Hematopoietic multipotent progenitor cell (in vitro differentiated cells): Measurements from ENCODE around the gene CYP2A6. TPM values are rescaled to one million over a fixed set of nuclear protein-coding genes. Genes with fewer than 3 reads are reported as not detected.
A peak's percentile ranks its signal among the peaks of the same experiment; 100 is the strongest.
"Not testable (repeated sequence)": the region's sequence is repeated elsewhere in the genome, so short reads cannot be mapped to it uniquely, and the experiment has no call there.

Source experiments
- DNase-seq, 3 donors: peaks; one replicate each; pipeline ENCODE4 v3.0.0-alpha.2; 2011 to 2015; ENCODE audit warnings: low read depth in 2 of 3, low spot score in 2 of 3
- total RNA-seq: library from RNA; depleted of rRNA; stranded (reverse); fragments of >200 nt; gene quantifications from one replicate; pipeline ENCODE4 v1.2.3, GENCODE V29; 2012

The CYP2A6 gene
- total RNA-seq, 1 donor: not detected

DNA sequence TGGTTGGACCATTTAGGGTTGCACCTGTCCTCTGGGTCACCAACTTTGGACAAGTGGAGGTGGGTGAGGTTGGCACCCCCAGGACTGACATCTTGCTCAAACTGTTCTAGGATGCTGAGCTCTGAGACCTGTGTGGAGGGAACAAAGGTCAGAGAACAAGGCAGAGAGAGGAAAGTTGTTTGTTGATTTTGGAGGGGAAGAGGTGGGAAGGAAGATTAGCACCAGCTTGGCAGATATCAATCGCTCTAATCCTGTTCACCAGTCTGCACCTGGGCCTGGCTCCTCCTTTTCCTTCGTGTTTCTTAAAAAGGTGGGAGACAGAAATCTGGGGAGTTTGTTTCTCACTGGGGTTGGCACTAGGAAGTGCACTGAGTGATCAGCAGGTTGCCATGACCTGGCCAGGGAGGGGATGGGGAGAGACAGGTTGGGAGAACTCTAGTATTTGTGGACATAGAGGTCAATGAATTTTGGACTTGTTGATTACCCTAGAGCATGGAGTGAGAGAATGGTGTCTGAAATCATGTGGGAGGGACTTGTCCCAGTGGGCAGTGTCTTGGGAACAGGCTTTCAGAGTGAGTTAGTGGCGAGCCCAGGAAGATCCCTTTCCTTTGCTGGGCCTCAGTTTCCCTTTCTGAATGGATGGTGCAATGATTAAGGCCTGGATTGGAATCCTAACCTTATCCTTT is 2.4 kb upstream of the CYP2A6 start:
- not testable (repeated sequence) for DNase-seq

DNA sequence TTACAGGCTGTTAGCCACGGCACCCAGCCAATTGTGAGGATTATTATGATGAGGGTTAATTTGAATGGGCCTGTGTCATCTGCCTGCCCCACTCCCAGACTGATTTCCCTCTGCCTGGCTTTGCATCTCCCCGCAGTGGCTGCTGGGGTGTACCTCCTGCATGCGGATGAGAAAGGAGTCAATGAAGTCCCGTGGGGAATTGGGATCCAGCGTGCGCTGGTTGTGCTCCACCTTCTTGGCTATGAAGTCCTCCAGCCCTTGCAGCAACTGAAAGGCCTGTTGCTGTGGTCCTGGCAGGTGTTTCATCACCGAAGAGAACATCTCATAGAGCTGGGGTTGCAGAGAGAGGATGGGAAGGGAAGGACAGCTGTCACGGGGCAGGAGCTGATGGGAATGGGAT is 3.5 kb downstream of the CYP2A6 start:
- DNase-seq: not testable (repeated sequence)

DNA sequence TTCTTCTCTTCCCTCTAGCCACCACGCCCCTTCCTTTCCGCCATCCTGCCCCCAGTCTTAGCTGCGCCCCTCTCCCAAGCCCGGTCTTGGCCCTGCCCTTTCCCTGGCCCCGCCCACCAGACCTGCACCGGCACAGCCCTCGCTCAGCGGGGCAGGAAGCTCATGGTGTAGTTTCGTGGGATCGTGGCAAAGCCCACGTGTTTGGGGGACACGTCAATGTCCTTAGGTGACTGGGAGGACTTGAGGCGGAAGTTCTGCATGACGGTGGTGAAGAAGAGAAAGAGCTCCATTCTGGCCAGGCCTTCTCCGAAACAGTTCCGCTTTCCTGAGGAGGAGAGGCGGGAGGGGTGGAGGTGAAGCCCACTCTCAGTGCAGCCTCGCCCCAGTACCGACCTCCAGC is 6.6 kb downstream of the CYP2A6 start:
- DNase-seq: peak in 2 of 3 donors; percentile 63 to 84

DNA sequence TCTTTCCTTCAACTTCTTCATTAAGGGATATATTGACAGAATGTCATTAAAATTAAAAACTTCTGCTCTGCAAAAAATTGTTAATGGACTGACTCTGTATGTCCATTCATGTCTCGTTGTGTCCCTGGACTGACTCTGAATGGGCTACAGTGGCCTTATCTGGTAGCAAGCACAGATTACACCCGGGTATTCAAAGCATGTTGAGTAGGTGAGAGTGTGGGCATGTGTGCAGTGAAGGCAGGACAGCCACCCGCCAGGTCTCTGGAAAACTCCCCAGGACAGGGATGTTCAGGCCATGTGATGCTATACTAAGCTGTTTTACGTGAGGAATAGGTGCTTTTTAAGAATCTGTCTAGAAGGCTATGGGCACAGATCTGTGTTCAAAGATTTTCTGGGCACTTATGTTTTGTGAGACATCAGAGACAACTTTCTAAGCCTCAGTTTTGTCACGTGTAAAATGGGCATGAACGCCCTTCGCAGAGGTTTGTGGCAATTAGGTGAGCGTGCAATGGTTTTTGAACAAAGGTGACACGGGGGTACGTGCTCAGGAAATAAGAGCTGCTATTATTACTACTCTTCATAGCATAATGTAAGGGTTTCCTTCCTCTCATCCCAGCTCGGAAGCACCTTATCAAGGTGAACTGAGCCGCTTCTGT is 7.1 kb downstream of the CYP2A6 start:
- not testable (repeated sequence) for DNase-seq

DNA sequence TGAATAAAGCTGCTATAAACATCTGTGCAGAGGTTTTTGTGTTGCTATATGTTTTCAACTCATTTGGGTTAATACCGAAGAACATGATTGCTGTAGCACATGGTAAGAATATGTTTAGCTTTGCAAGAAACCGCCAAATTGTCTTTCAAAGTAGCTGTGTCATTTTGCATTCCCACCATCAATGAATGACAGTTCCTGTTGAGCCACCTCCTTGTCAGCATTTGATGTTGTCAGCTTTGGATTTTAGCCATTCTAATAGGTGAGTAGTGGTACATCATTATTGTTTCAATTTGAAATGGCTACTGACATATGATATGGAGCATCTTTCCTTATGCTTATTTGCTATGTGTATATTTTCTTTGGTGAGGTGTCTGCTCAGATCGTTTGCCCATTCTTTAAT is 8.2 kb downstream of the CYP2A6 start:
- not testable (repeated sequence) for DNase-seq

DNA sequence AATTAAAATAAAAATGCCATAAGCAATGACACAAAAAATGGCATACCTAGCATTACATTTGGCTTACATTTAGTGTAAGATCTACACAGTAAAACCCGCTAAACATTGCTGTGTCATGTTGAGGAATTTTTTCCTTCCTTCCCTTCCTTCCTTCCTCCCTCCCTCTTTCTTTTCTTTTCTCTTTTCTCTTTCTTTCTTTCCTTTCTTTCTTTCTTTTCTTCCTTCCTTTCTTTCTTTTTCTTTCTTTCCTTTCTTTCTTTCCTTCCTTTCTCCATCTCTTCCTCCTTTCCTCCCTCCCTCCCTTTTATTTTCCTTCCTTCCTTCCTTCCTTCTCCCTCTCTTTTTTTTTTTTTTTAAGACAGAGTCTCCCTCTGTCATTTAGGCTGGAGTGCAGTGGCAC is 11.8 kb downstream of the CYP2A6 start:
- DNase-seq: not testable (repeated sequence)

DNA sequence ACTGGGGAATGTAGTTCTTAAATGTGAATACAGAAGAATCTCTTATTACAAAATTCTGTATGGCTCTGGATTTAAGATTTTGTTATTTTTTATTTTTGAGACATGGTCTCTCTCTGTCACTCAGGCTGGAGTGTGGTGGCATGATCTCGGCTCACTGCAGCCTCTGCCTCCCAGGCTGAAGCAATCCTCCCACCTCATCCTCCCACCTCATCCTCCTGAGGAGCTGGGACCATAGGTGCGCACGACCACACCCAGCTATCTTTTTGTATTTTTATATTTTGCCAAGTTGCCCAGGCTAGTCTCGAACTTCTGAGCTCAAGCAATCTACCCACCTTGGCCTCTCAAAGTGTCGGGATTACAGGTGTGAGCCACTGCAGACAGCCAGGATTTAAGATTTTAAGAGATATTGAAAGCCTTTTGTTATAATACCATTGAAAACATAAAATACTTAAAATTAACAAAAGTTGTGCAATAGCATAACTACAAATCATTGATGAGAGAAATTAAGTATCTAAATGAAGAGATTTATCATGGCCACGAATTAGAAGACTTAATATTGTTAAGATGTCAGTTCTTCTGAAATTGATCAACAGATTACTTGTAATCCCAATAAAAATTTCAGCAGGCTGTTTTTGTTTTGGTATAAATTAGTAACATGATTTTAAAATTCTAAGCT is 13.4 kb downstream of the CYP2A6 start:
- DNase-seq: no peak

DNA sequence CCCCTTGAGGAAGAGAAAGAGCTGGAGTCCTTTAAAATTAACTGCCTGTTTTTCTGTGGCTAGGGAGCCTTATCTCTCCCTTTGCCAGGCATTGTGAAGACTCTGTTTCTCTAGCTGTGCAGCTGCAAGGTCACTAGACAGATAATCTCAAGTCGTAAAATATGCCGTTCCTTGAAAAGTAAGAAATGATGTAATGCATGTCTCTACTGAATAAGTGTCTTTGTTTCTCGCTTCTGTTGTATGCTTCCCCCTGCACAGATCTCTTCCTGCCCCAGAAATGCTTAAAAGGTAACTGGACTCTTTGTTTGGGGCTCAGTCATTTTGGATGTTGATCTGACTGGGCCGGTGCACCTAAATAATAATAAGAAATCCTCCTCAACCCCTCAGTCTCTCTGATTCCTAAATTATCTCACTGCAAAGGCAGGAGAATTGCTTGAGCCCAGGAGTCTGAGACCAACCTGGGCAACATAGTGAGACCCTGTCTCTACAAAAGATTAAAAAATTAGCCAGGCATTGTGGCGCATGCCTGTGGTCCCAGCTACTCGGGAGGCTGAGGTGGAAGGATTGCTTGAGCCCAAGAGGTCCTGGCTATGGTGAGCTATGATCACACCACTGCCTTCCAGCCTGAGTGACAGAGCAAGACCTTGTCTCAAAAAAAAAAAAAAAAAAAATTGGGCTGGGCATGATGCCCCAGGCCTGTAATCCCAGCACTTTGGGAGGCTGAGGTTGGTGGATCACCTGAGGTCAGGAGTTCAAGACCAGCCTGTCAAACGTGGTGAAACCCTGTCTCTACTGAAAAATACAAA is 16.3 kb downstream of the CYP2A6 start:
- DNase-seq: not testable (repeated sequence)

DNA sequence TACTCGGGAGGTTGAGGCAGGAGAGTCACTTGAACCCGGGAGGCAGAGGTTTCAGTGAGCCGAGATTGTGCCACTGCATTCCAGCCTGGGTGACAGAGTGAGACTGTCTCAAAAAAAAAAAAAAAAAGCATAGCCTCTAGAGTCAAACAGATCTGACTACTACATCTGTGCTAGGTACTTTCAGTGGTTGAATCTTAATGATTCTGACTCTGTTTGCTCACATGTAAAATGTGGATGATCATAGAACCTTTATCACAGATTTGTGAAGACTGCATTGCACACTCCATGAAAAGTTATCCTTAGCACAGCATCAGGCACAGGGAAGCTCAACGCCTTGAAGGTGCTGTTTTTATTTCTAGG is 17.8 kb downstream of the CYP2A6 start:
- not testable (repeated sequence) for DNase-seq

DNA sequence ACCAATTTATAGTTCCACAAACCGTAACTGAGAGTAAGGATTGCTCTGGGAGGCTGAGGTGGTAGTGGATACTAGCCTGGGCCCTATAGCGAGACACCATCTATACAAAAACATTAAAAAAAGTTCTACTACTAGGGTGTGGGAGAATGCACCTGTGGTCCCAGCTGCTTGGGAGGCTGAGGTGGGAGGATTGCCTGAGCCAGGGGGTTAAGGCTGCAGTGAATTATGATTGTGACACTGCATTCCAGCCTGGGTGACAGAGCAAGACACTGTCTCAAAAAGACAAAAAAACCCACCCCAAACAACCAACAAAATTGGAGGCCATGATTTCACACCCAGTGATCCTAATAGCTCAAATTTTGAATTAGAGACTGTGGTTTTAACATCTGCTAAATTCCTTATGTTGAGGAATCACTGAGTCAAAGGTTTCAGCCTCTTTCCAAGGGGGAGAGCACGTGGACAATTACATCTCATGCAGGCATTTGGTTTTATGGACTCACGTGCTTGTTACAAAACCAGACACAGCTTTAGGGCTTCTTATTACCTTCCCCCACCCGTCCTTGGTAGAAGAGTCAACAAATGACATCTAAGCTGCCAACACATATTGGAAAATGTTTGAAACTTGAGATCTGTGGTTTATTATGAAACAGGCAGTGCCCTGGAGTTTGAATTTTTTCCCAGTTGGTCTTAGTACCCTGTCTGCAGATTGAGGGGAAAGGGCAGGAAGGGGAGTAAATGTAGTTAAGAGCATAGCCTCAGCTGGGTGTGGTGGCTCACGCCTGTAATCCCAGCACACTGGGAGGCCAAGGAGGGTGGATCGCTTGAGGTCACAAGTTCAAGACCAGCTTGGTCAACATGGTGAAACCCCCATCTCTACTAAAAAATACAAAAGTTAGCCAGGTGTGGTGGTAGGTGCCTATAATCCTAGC is 18.5 kb downstream of the CYP2A6 start:
- DNase-seq: no peak

DNA sequence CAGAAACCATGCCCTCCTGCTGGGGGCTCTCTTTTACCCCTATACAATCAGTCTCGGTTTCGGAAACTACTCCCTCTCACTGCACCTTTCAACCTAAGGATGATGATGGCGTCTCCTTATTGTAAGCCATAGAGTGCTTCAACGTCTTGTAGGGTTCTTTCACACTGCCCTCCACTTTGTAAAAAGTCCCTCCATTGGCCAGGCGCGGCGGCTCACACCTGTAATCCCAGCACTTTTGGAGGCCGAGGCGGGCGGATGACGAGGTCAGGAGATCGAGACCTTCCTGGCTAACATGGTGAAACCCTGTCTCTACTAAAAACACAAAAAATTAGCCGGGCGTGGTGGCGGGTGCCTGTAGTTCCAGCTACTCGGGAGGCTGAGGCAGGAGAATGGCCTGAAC is 19.5 kb downstream of the CYP2A6 start:
- not testable (repeated sequence) for DNase-seq

DNA sequence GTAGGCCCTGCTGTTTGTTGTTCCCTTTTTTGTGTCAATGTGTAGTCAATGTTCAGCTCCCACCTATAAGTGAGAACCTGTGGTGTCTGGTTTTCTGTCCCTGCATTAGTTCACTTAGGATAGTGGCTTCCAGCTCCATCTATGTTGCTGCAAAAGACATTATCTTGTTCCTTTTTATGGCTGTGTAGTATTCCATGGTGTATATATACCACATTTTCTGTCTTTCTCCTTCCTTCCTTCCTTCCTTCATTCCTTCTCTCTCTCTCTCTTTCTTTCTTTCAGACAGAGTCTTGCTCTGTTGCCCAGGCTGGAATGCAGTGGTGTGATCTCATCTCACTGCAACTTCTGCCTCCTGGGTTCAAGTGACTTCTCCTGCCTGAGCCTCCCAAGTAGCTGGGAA is 21.0 kb downstream of the CYP2A6 start:
- DNase-seq: no peak

DNA sequence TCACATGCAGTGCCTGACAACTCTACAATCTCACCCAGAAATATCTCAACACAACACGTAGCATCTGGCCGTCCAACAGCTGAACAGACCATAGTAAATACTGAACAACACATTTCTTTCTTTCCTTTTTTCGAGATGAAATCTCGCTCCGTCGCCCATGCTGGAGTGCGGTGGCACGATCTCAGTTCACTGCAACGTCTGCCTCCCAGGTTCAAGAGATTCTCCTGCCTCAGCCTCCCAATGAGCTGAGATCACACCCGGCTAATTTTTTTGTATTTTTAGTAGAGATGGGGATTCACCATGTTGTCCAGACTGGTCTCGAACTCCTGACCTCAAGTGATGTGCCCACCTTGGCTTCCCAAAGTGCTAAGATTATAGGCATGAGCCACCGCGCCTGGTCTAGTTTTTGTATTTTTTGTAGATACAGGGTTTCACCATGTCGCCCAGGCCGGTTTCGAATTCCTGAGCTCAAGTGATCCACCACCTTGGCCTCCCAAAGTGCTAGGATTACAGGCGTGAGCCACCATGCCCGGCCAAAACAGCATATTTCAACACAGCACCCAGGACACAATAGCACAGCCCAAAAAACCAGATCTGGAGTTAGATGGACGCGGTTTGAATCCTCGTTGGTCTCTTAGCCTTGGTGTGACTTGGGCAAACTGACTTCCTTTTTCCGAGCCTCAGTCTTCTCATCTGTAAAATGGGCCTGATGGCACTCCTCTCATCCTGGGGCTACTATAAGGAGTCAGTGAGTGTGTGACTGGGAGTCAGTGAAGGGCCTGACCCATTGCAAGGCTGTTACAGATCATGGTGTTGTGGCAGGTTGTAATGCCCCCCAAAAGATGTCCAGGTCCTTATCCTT is 22.6 kb downstream of the CYP2A6 start:
- no peak for DNase-seq

DNA sequence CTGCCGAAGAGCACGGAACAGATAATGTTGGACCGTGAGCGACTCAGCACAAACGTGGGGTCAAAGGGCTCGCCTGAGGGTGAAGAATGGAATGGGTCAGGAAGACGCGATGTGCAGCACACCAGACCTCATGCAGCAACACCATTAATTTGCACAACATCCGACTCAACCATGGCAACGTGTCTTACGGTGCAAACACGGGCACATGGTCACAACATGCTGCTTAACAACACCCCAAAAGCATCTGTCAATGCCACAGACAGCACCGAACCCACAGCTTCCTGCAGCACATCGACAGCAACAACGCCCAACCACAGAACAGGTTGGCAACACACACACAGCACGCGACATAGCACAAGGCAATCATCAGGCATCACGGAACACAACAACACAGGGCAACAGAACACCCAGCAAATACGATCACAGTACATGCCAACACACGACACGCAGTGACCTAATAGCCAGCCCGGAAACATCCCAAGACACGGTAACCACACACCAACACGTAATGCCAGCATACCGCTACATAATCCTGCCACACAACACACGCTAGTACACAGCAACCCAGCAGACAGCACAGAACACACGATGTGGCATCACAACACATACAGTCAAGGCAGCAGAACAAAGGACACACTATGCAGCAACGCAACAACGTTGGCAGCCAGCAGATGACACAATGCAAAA is 23.4 kb downstream of the CYP2A6 start:
- peak in 2 of 3 donors; percentile 70 to 89 for DNase-seq

DNA sequence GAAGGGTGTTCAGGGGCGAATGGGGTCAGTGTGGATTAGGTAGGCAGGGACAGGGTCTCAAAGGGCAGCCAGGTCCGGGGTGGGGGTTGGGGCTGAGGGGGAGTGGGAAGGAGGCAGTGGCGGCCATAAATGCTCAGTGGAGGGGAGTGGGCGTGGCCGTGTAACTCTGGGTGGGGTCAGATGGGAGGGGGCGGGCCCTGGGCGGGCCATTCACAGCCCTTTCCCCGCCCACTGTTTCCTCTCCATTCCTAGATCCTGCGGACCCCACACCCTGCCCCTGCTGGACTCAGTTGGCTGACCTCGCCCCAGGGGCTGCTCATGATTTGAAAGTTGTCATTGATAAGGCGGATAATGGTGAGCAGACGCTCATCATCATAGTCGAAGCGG is 23.9 kb downstream of the CYP2A6 start:
- DNase-seq: not testable (repeated sequence)

DNA sequence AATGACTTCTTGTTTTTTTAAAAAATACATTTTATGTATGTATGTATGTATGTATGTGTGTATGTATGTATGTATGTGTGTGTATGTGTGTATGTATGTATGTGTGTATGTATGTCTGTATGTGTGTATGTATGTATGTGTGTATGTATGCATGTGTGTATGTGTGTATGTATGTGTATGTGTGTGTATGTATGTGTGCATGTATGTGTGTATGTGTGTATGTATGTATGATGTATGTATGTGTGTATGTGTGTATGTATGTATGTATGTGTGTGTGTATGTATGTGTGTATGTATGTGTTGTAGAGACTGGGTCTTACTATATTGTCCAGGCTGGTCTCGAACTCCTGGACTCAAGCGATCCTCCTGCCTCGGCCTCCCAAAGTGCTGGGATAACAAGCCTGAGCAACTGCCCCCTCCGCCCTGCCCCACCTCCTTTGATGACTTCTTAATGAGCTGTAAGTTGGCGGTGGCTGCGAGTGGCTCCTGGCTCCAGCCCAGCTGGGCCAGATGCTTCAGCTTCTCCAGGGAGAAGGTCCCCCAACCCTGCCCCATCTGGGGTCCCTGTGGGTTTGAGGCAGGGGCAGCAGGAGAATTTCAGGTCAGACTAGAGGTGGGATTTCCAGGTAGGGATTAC is 24.7 kb downstream of the CYP2A6 start:
- not testable (repeated sequence) for DNase-seq

DNA sequence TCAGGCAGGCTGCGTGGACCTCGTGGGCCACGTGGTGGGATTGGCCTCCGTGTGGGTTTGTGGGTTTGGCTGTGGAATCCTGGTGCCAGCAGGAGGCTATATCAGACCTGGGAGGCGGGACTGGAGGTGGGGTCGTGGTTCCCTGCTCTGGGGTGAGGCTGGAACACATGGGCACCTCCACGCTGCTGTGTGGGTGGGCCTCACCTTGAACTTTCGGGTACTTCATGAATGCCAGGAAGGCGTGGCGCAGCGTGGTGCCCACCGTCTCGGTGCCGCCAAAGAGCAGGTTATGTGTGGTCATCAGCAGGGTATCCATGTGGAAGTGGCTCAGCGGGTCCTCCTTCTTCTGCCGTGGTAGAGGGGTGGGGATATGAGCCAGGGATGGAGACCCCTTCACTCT is 25.3 kb downstream of the CYP2A6 start:
- DNase-seq: not testable (repeated sequence)
